Ectodermal cell (in vitro differentiated cells): ENCODE results near the gene HDAC3.

Experiments used
- H3K27ac ChIP-seq: 2 replicates; pipeline ENCODE4 v1.7.0; 2013; ENCODE audit warnings: mild to moderate bottlenecking, low read depth, low read length; ENCODE audit not compliant: insufficient read depth, poor library complexity, severe bottlenecking
- H3K27me3 ChIP-seq: 2 replicates; pipeline ENCODE4 v1.7.0; 2013; ENCODE audit warnings: mild to moderate bottlenecking, low read length; ENCODE audit not compliant: insufficient read depth, control insufficient read depth, poor library complexity, severe bottlenecking
- H3K36me3 ChIP-seq: one replicate; pipeline ENCODE4 v1.7.0; 2013; ENCODE audit warnings: low read length; ENCODE audit not compliant: control insufficient read depth, insufficient read depth
- H3K4me1 ChIP-seq: one replicate; pipeline ENCODE4 v1.7.0; 2013; ENCODE audit warnings: low read length; ENCODE audit not compliant: control insufficient read depth, insufficient read depth
- H3K4me3 ChIP-seq: 2 replicates; pipeline ENCODE4 v1.7.0; 2013; ENCODE audit warnings: low read depth, low read length, control low read depth; ENCODE audit not compliant: insufficient read depth
- H3K9me3 ChIP-seq: 2 replicates; pipeline ENCODE4 v1.7.0; 2013; ENCODE audit warnings: mild to moderate bottlenecking, low read length, moderate library complexity; ENCODE audit not compliant: control insufficient read depth
- WGBS, 2 experiments: methylation state at CpG; one replicate each; pipeline ENCODE4 v1.1.7; 2013; ENCODE audit warnings: missing lambda C conversion rate in 2 of 2; 5-methylcytosine and 5-hydroxymethylcytosine counted together

HDAC3 gene

DNA sequence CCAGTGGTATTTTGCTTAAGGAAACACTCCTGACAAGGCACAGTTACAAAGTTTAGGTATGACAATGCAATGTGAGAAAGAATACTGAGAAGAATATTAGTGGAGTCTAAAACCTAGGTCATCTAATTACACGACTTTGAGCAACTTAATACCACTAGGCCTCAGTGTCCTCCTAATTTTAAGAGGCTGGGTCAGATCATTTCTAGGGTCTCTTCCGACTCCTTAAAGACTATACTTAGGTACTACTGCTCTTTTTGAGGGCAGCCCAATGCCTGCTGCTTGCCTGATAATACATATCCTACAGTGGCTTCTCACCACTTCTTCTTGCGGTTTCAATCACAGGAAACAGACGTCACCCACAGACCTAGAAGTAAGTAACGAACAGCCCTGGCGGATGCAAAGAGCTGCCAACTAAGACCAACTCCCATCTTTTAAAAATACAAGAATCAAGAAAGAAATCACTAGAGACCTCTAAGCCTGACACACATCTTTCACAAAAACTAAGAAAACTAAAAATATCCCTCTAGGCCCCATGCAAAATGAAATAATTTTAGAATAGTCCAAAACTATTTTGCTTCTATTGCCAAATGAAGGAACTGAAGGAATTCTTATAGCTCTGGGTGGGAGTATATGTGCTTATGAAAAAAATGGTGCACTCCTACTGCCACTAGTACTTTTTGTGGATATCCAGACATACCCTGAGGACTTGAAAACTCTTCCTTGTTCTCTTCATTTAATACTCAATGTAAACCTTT, 30.9 kb downstream of the HDAC3 start:
- Histone ChIP-seq H3K27me3 (no peaks in the 10 kb centered on the region), H3K9me3 (no peaks in the 10 kb centered on the region), H3K36me3 (no peaks in the 10 kb centered on the region), H3K4me3 (no peak overlapping the region), H3K4me1 (peaks cover 7% of the 10 kb centered on the region), H3K27ac (no peak overlapping the region)
- 90 to 91% methylated on average over 6 of the region's 6 CpGs for WGBS, 2 experiments

- no peaks in the 10 kb centered on the region for H3K27me3 ChIP-seq
- WGBS, 2 experiments = 90% methylated on average over 6 of the region's 6 CpGs
- H3K27ac ChIP-seq = no peak overlapping the region
- H3K4me1 ChIP-seq = peaks cover 7% of the 10 kb centered on the region
- H3K36me3 ChIP-seq = no peaks in the 10 kb centered on the region
- H3K4me3 ChIP-seq = no peak overlapping the region
- no peaks in the 10 kb centered on the region for H3K9me3 ChIP-seq
Observed at GRCh38 chr5:141603923-141604717, 32.5 kb downstream of the HDAC3 start.

- Histone ChIP-seq H3K27me3 (no peaks in the 10 kb centered on the region), H3K4me3 (no peak overlapping the region), H3K9me3 (no peaks in the 10 kb centered on the region), H3K27ac (no peak overlapping the region), H3K36me3 (no peaks in the 10 kb centered on the region), H3K4me1 (peaks cover 7% of the 10 kb centered on the region)
- WGBS, 2 experiments = 92% methylated on average over 1 of the region's 1 CpG; no CpG with 5 or more reads in 1 of the 2 experiments
Observed at GRCh38 chr5:141602606-141603005, 34.0 kb downstream of the HDAC3 start.

DNA sequence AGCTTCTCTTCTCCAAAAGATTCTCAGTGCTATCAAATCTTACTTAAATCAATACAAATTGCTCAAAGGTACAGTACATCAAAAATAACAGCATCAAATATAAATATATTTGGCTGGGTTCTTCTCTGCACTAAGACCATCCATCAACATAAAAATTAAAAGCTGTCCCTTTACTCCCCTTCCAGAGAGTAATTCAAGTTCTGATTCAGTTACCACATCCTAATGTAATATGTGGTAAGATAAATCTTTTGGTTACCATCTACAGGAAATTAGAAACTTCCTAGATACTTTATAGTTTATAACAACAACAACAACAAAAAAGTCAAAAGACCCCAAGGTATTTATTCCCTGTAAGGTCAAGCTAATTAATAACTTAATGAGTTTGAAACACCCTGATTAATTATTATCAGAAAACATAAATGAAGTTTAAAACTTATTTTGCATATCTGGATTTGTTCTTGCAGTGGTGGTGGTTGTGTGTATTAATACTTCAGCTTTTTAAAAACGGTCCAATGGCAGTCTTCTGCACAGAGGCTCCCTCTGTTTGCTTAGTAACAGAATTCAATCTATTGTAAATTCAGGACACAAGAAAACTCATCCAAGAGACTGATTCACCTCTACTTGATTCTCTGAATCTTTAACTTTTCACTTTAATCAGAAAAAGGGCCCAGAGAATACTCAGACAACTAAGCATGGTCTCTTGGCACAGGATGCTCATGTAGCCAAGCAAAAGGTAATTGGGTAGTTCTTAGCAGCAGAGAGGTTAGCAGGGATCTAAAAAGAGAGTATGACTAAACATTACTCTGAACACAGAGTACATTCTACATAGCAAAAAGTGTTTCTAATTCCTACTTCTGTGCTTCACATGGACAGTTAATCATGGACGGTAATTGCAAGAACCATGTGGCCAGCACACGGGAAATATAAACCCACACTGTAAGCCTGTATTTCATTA, 38.0 kb downstream of the HDAC3 start:
- Histone ChIP-seq H3K4me1 (no peaks in the 10 kb centered on the region), H3K27me3 (no peaks in the 10 kb centered on the region), H3K36me3 (no peaks in the 10 kb centered on the region), H3K27ac (no peak overlapping the region), H3K4me3 (no peak overlapping the region), H3K9me3 (no peaks in the 10 kb centered on the region)
- 93 to 100% methylated on average over 2 to 3 of the region's 3 CpGs for WGBS, 2 experiments

DNA sequence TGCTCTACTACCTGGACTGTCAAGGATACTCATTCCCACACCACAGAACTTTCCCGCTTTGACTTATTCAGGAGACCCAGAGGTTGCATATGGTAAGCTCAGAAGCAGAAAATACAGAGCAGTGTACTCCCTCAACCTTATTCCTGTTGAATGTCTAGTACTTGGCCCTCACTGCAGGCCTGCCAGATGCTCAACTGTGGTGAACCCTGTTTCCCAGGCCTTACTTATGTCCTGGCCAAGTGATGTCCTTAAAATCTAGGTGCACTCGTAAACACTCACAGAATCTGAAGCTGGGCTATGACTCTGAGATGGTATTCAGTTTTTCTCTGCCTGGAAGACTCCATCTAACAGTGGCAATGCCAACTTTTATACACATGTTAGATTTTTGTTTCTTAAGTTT, 38.8 kb downstream of the HDAC3 start:
- Histone ChIP-seq H3K27me3 (no peaks in the 10 kb centered on the region), H3K27ac (no peak overlapping the region), H3K36me3 (no peaks in the 10 kb centered on the region), H3K4me3 (no peak overlapping the region), H3K4me1 (no peaks in the 10 kb centered on the region), H3K9me3 (no peaks in the 10 kb centered on the region)
- WGBS, 2 experiments = 94 to 97% methylated on average over 2 of the region's 2 CpGs

- Histone ChIP-seq H3K4me1 (no peaks in the 10 kb centered on the region), H3K27ac (no peak overlapping the region), H3K9me3 (no peaks in the 10 kb centered on the region), H3K4me3 (no peak overlapping the region), H3K36me3 (no peaks in the 10 kb centered on the region), H3K27me3 (no peaks in the 10 kb centered on the region)
- WGBS, 2 experiments = 90 to 95% methylated on average over 2 of the region's 2 CpGs
Observed at GRCh38 chr5:141597394-141597793, 39.3 kb downstream of the HDAC3 start.

DNA sequence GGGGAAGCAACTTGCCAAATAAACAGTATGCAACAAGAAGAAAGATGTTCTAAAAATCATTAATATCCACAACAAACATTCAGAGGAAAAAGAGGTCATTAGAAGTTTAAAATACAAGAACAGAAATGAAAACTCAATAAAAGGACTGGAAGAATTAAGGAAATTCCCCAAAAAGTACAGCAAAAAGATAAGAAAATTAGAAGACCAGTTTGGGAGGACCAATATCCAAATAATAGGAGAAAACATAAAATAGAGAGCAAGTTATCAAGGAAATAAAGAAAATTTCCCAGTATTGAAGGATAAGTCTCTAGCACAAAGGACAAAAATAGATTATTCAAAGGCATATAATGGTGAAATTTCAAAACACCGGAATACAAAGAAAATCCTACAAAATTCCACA, 39.8 kb downstream of the HDAC3 start:
- H3K27me3 ChIP-seq = no peaks in the 10 kb centered on the region
- no peaks in the 10 kb centered on the region for H3K36me3 ChIP-seq
- H3K9me3 ChIP-seq = no peaks in the 10 kb centered on the region
- H3K27ac ChIP-seq = no peak overlapping the region
- WGBS, 2 experiments = 87 to 100% methylated on average over 1 of the region's 1 CpG
- no peak overlapping the region for H3K4me3 ChIP-seq
- no peaks in the 10 kb centered on the region for H3K4me1 ChIP-seq

DNA sequence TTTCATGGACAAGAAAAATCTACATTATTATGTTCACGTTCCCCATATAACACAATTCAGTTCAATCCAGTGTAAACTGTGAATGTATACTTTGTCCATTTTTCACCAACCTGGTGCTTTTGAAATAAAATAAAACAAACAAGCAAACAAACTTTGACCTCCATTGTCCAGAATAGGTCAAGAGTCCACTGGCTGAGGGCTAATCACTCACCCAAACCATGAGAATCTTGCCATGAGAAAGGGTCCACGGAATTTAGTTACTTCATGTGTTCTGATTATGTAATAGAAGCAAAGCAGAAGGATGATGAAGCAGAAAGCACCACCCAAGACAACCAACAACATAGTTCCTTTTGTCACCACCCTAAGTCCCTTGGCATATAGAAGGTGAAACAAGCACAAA, 46.5 kb downstream of the HDAC3 start:
- Histone ChIP-seq H3K27ac (no peak overlapping the region), H3K9me3 (no peaks in the 10 kb centered on the region), H3K27me3 (no peaks in the 10 kb centered on the region), H3K4me1 (no peaks in the 10 kb centered on the region), H3K4me3 (no peak overlapping the region), H3K36me3 (peaks cover 9% of the 10 kb centered on the region)
- 93 to 100% methylated on average over 1 to 2 of the region's 2 CpGs for WGBS, 2 experiments

DNA sequence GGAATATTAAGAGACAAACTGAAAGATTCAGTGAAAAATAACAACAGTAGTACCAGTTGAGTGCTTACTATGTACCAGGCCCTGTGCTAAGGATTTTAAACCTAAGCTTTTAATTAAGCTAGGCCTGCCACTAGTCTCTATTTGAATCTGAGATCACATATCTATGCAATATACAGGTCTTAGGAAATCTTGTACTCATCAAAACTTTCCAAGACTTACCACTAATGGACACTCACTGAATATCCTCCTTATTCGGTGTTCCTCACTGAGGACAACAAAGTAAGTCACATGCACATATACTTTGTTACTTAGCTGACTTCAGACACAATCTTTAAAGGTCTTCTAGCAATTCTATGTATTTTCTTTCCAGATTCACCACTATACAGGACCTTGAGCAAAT, 50.4 kb downstream of the HDAC3 start:
- Histone ChIP-seq H3K36me3 (peaks cover 30% of the 10 kb centered on the region), H3K27ac (no peak overlapping the region), H3K27me3 (no peaks in the 10 kb centered on the region), H3K9me3 (no peaks in the 10 kb centered on the region), H3K4me1 (no peaks in the 10 kb centered on the region), H3K4me3 (no peak overlapping the region)
- 88 to 92% methylated on average over 1 of the region's 1 CpG for WGBS, 2 experiments

DNA sequence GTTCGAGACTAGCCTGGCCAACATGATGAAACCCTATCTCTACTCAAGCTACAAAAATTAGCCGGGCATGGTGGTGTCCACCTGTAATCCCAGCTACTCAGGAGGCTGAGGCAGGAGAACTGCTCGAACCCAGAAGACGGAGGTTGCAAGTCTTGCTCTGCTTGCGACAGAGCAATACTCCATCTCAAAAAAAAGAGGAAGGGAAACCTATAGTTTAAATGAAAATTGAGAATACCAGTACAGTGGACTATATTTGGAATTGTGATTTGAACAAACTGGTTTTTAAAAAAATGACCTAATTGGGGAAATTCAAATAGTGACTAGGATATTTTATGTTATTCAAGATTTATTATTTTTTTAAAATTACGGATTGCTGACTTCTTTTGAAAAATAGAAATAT, 51.1 kb downstream of the HDAC3 start:
- H3K27ac ChIP-seq = no peak overlapping the region
- H3K4me3 ChIP-seq = no peak overlapping the region
- H3K9me3 ChIP-seq = no peaks in the 10 kb centered on the region
- no peaks in the 10 kb centered on the region for H3K27me3 ChIP-seq
- H3K4me1 ChIP-seq = no peaks in the 10 kb centered on the region
- peaks cover 37% of the 10 kb centered on the region for H3K36me3 ChIP-seq
- WGBS, 2 experiments = 90% methylated on average over 5 to 6 of the region's 6 CpGs
